ENCODE measurements around the gene BMP8B.

The BMP8B gene

GRCh38 chr1:39819091-39819812 lies 30.6 kb upstream of the BMP8B start:
- H3K27ac ChIP-seq: no peak overlapping the region
- no peak for TF ChIP-seq CTCF (conservative IDR thresholded peaks at IDR 0.05)

- no peak overlapping the region for H3K27ac ChIP-seq
- no peak for TF ChIP-seq CTCF (conservative IDR thresholded peaks at IDR 0.05)
These were observed 29.8 kb upstream of the BMP8B start for GRCh38 chr1:39818482-39818881.

- peak; percentile 49 for TF ChIP-seq CTCF (conservative IDR thresholded peaks at IDR 0.05)
- peak overlapping the region; percentile 43 for H3K27ac ChIP-seq
These were observed 28.6 kb upstream of the BMP8B start for GRCh38 chr1:39817091-39817932.

- peak; percentile 86 for TF ChIP-seq CTCF (conservative IDR thresholded peaks at IDR 0.05)
- H3K27ac ChIP-seq: peak overlapping the region; percentile 43; the same call in 1 of the 2 replicates
These were observed 27.9 kb upstream of the BMP8B start for GRCh38 chr1:39816415-39817090.

- no peak overlapping the region for H3K27ac ChIP-seq
- no peak for TF ChIP-seq CTCF (conservative IDR thresholded peaks at IDR 0.05)
These were observed 24.2 kb upstream of the BMP8B start for GRCh38 chr1:39812913-39813312.

GRCh38 chr1:39808784-39809517 lies 20.3 kb upstream of the BMP8B start:
- no peak for TF ChIP-seq CTCF (conservative IDR thresholded peaks at IDR 0.05)
- H3K27ac ChIP-seq: no peak overlapping the region
